Astrocyte (in vitro differentiated cells and primary cell): Measurements from ENCODE around the gene GBX1. TPM values are rescaled to one million over a fixed set of nuclear protein-coding genes. Genes with fewer than 3 reads are reported as not detected.

ENCODE experiments used
- DNase-seq: peaks from one replicate; pipeline ENCODE4 v3.0.0-alpha.2; 2010; ENCODE audit warnings: low read depth
- FAIRE-seq: peaks from 2 replicates; lab custom pipeline; 2011; peaks lifted over from hg19 to GRCh38; lab: Jason Lieb, UNC
- H2AFZ ChIP-seq: 2 replicates; pipeline ENCODE4 v1.6.0; 2012; ENCODE audit warnings: low read depth, low read length, inconsistent platforms
- H3K27ac ChIP-seq: 2 replicates; pipeline ENCODE4 v1.5.1; 2011; ENCODE audit warnings: low read depth, low read length, inconsistent platforms
- H3K27me3 ChIP-seq: 2 replicates; pipeline ENCODE4 v1.6.0; 2011; ENCODE audit warnings: low read length, inconsistent platforms; ENCODE audit not compliant: insufficient read depth
- H3K36me3 ChIP-seq: 2 replicates; pipeline ENCODE4 v1.5.1; 2011; ENCODE audit warnings: low read length, inconsistent platforms; ENCODE audit not compliant: insufficient read depth
- H3K4me1 ChIP-seq: 2 replicates; pipeline ENCODE4 v1.5.1; 2011; ENCODE audit warnings: low read length, inconsistent platforms; ENCODE audit not compliant: insufficient read depth
- H3K4me2 ChIP-seq: 2 replicates; pipeline ENCODE4 v1.6.0; 2012; ENCODE audit warnings: low read length, inconsistent platforms
- H3K4me3 ChIP-seq: 2 replicates; pipeline ENCODE4 v1.5.1; 2011; ENCODE audit warnings: low read depth, mild to moderate bottlenecking, low read length, inconsistent platforms; ENCODE audit not compliant: insufficient read depth
- H3K79me2 ChIP-seq: 2 replicates; pipeline ENCODE4 v1.6.0; 2012; ENCODE audit warnings: mild to moderate bottlenecking, low read length, inconsistent platforms; ENCODE audit not compliant: insufficient read depth
- H3K9ac ChIP-seq: 2 replicates; pipeline ENCODE4 v1.6.0; 2012; ENCODE audit warnings: mild to moderate bottlenecking, low read length, inconsistent platforms
- H3K9me3 ChIP-seq: 2 replicates; pipeline ENCODE4 v1.5.1; 2012; ENCODE audit warnings: low read depth, mild to moderate bottlenecking, low read length, inconsistent platforms; ENCODE audit not compliant: insufficient read depth
- H4K20me1 ChIP-seq: 2 replicates; pipeline ENCODE4 v1.6.0; 2012; ENCODE audit warnings: low read length, inconsistent platforms; ENCODE audit not compliant: insufficient read depth
- H3K27ac Mint-ChIP-seq: one replicate; pipeline ENCODE4 v1.8.0; 2021; ENCODE audit warnings: mild to moderate bottlenecking, mixed read lengths; ENCODE audit not compliant: unreplicated experiment
- H3K27me3 Mint-ChIP-seq: one replicate; pipeline ENCODE4 v1.8.0; 2021; ENCODE audit warnings: low read depth, mixed read lengths; ENCODE audit not compliant: unreplicated experiment
- H3K36me3 Mint-ChIP-seq: one replicate; pipeline ENCODE4 v1.8.0; 2021; ENCODE audit warnings: low read depth, mixed read lengths; ENCODE audit not compliant: unreplicated experiment
- H3K4me1 Mint-ChIP-seq: one replicate; pipeline ENCODE4 v1.8.0; 2021; ENCODE audit warnings: low read depth, mixed read lengths; ENCODE audit not compliant: unreplicated experiment
- H3K4me3 Mint-ChIP-seq: one replicate; pipeline ENCODE4 v1.8.0; 2021; ENCODE audit warnings: mild to moderate bottlenecking, moderate library complexity, mixed read lengths; ENCODE audit not compliant: unreplicated experiment
- H3K9me3 Mint-ChIP-seq: one replicate; pipeline ENCODE4 v1.8.0; 2021; ENCODE audit warnings: mild to moderate bottlenecking, mixed read lengths; ENCODE audit not compliant: unreplicated experiment
- CTCF ChIP-seq: IDR thresholded peaks from 2 replicates; pipeline ENCODE4 v1.5.1; 2011; ENCODE audit warnings: low read depth, mild to moderate bottlenecking, inconsistent platforms, low read length, moderate library complexity; ENCODE audit not compliant: insufficient read depth
- EZH2 ChIP-seq: IDR thresholded peaks from 2 replicates; pipeline ENCODE4 v1.6.1; 2012; ENCODE audit warnings: mild to moderate bottlenecking, low read length, inconsistent platforms; ENCODE audit not compliant: insufficient read depth
- total RNA-seq: library from RNA; stranded (reverse); gene quantifications from 2 replicates; pipeline ENCODE4 v1.2.1, GENCODE V29; 2021

GBX1 gene
- total RNA-seq, 1 donor from 2014 or later: not detected

GRCh38 chr7:151210087-151210854 is 42.8 kb upstream of the GBX1 start, which contains the start of gene H2BK1:
TSS of gene H2BK1 (minus strand) at chr7:151210488. CDS start at chr7:151210318, 170 bp downstream.
- peaks cover 15% of the 10 kb centered on the region for H3K36me3 Mint-ChIP-seq
- no peaks in the 10 kb centered on the region for H3K9me3 ChIP-seq
- peaks cover 4% of the 10 kb centered on the region for H3K27me3 ChIP-seq
- TF ChIP-seq EZH2 (no peak), CTCF (no peak)
- no peaks in the 10 kb centered on the region for H3K79me2 ChIP-seq
- H3K27ac Mint-ChIP-seq: no peak within 1 kb of the TSS
- H3K36me3 ChIP-seq: peaks cover 23% of the 10 kb centered on the region
- DNase-seq (no peak), FAIRE-seq (no peak)
- no peak within 1 kb of the TSS for H3K4me2 ChIP-seq
- H4K20me1 ChIP-seq: peaks cover 7% of the 10 kb centered on the region
- peak within 1 kb of the TSS; percentile 50 for H3K4me3 Mint-ChIP-seq
- H3K4me1 Mint-ChIP-seq: no peaks in the 10 kb centered on the region
- H3K4me3 ChIP-seq: no peak within 1 kb of the TSS
- no peaks in the 10 kb centered on the region for H3K9me3 Mint-ChIP-seq
- H3K27me3 Mint-ChIP-seq: peaks cover 25% of the 10 kb centered on the region
- no peaks in the 10 kb centered on the region for H3K4me1 ChIP-seq
- no peak within 1 kb of the TSS for H3K9ac ChIP-seq
- no peak within 1 kb of the TSS for H2AFZ ChIP-seq
- H3K27ac ChIP-seq: no peak within 1 kb of the TSS

GRCh38 chr7:151209588-151209987 is 42.1 kb upstream of the GBX1 start:
- H3K79me2 ChIP-seq: no peaks in the 10 kb centered on the region

More at GRCh38 chr7:151209588-151209987, 42.1 kb upstream of the GBX1 start:
- Histone ChIP-seq H3K36me3 (peaks cover 16% of the 10 kb centered on the region), H4K20me1 (peaks cover 6% of the 10 kb centered on the region), H3K9me3 (no peaks in the 10 kb centered on the region), H3K9ac (no peak overlapping the region), H3K4me1 (no peaks in the 10 kb centered on the region), H3K27me3 (peaks cover 5% of the 10 kb centered on the region), H3K4me3 (no peak overlapping the region), H2AFZ (no peak overlapping the region), H3K4me2 (no peak overlapping the region), H3K27ac (no peak overlapping the region)
- FAIRE-seq (no peak), DNase-seq (no peak)
- Mint-ChIP-seq H3K4me1 (no peaks in the 10 kb centered on the region), H3K4me3 (no peak overlapping the region), H3K27ac (no peak overlapping the region), H3K36me3 (peaks cover 8% of the 10 kb centered on the region), H3K9me3 (no peaks in the 10 kb centered on the region), H3K27me3 (peaks cover 32% of the 10 kb centered on the region)
- no peak for TF ChIP-seq EZH2
- TF ChIP-seq CTCF: no peak
